ENCODE data around the gene ZC3H15. TPM values are rescaled to one million over a fixed set of nuclear protein-coding genes. Genes with fewer than 3 reads are reported as not detected.

ZC3H15 gene
- polyA plus RNA-seq, 1 donor (not counting 4 experiments of a cell fraction or from before 2014, with no cell fraction given) = 116 TPM

DNA sequence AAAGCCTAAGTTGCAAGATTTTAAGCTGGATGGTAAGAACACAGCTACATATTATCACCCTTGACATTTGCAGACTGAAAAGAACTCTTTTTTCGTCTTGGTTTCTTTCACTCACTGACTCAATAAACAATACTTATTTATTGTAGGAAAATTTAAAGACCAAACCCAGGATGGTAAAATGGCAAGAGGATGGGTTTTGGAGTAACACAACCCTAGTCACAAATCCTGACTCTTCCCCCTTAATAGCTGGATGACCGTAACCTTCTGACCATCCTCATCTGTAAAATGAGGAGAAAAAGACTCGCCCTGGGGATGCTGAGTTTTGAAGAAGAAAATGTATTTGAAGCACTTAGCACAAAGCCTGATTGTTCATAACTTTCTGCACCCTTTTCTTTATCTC is 48.3 kb downstream of the ZC3H15 start:
- H3K36me3 ChIP-seq (ENCODE audit: control insufficient read depth in 2 of 2, extremely low read depth in 1 of 2, insufficient read depth in 2 of 2, low read length in 2 of 2) = no peaks in the 10 kb centered on the region
- dilution Hi-C loops (cut with MboI; ENCODE audit: extremely low pct_ligation_motif_present, low sequenced_read_pairs) = no loop called here
- H3K27me3 ChIP-seq (ENCODE audit: control insufficient read depth, extremely low read depth, insufficient read depth, low read length) = no peaks in the 10 kb centered on the region
- H3K4me3 ChIP-seq (ENCODE audit: control insufficient read depth in 2 of 3, extremely low read depth in 1 of 3, insufficient read depth in 2 of 3, low read depth in 1 of 3, low read length in 3 of 3) = no peak overlapping the region
- H3K4me2 ChIP-seq (ENCODE audit: control insufficient read depth, extremely low read depth, insufficient read depth, low read depth, low read length) = no peak overlapping the region
- H3K4me1 ChIP-seq (ENCODE audit: control insufficient read depth, extremely low read depth, insufficient read depth, low read length) = no peaks in the 10 kb centered on the region
- no peaks in the 10 kb centered on the region for H3K9me1 ChIP-seq (ENCODE audit: control insufficient read depth, extremely low read depth, insufficient read depth, low read length)
- no peak overlapping the region for H2AFZ ChIP-seq (ENCODE audit: control insufficient read depth, low read length)
- DNase-seq (ENCODE audit: low read depth, low spot score) = no peak
- no peak for FAIRE-seq
- no peak overlapping the region for H3K27ac ChIP-seq (ENCODE audit: control insufficient read depth, insufficient read depth, low read length)
- H3K79me2 ChIP-seq (ENCODE audit: control insufficient read depth, insufficient read depth, low read length) = no peaks in the 10 kb centered on the region
- no peak overlapping the region for H3K9ac ChIP-seq (ENCODE audit: control insufficient read depth, extremely low read depth, insufficient read depth, low read length)
- no peaks in the 10 kb centered on the region for H3K9me3 ChIP-seq (ENCODE audit: control insufficient read depth, low read depth, low read length)
- H4K20me1 ChIP-seq (ENCODE audit: control insufficient read depth, extremely low read depth, insufficient read depth, low read length) = no peaks in the 10 kb centered on the region
- TF ChIP-seq, protein P1, sequence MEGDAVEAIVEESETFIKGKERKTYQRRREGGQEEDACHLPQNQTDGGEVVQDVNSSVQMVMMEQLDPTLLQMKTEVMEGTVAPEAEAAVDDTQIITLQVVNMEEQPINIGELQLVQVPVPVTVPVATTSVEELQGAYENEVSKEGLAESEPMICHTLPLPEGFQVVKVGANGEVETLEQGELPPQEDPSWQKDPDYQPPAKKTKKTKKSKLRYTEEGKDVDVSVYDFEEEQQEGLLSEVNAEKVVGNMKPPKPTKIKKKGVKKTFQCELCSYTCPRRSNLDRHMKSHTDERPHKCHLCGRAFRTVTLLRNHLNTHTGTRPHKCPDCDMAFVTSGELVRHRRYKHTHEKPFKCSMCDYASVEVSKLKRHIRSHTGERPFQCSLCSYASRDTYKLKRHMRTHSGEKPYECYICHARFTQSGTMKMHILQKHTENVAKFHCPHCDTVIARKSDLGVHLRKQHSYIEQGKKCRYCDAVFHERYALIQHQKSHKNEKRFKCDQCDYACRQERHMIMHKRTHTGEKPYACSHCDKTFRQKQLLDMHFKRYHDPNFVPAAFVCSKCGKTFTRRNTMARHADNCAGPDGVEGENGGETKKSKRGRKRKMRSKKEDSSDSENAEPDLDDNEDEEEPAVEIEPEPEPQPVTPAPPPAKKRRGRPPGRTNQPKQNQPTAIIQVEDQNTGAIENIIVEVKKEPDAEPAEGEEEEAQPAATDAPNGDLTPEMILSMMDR (optimal IDR thresholded peaks at IDR 0.05 in 1 of 3, IDR thresholded peaks at IDR 0.05 in 1 of 3, conservative IDR thresholded peaks at IDR 0.05 in 1 of 3; ENCODE audit: extremely low read depth in 1 of 3, insufficient read depth in 2 of 3, low read length in 3 of 3) = no peak
- no peak for TF ChIP-seq EZH2 (IDR thresholded peaks at IDR 0.05; ENCODE audit: low read length)

DNA sequence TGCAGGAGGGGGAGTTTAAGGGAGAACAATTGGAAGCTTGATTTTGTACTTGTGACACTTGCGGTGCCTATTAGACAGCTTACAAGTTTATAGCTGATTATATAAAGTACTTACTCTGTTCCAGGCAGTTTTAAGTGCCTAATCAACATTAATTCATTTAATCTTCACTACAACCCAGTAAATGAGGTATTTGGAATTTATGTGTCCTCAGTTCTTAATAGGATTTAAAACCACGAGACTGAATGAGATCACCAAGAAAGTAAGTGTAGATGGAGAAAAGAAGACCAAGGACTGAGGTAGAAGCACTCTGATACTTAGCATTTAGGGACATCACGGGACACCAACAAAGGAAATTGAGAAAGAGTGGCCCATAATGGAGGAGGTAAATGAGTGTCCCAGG is 49.8 kb downstream of the ZC3H15 start:
- dilution Hi-C loops (cut with MboI; ENCODE audit: extremely low pct_ligation_motif_present, low sequenced_read_pairs) = no loop called here
- Histone ChIP-seq H3K9me1 (ENCODE audit: control insufficient read depth, extremely low read depth, insufficient read depth, low read length) (no peaks in the 10 kb centered on the region), H3K36me3 (ENCODE audit: control insufficient read depth in 2 of 2, extremely low read depth in 1 of 2, insufficient read depth in 2 of 2, low read length in 2 of 2) (no peaks in the 10 kb centered on the region), H3K27me3 (ENCODE audit: control insufficient read depth, extremely low read depth, insufficient read depth, low read length) (no peaks in the 10 kb centered on the region), H3K4me1 (ENCODE audit: control insufficient read depth, extremely low read depth, insufficient read depth, low read length) (no peaks in the 10 kb centered on the region), H3K9me3 (ENCODE audit: control insufficient read depth, low read depth, low read length) (no peaks in the 10 kb centered on the region), H3K4me3 (ENCODE audit: control insufficient read depth in 2 of 3, extremely low read depth in 1 of 3, insufficient read depth in 2 of 3, low read depth in 1 of 3, low read length in 3 of 3) (no peak overlapping the region), H4K20me1 (ENCODE audit: control insufficient read depth, extremely low read depth, insufficient read depth, low read length) (no peaks in the 10 kb centered on the region), H3K27ac (ENCODE audit: control insufficient read depth, insufficient read depth, low read length) (no peak overlapping the region), H2AFZ (ENCODE audit: control insufficient read depth, low read length) (no peak overlapping the region), H3K79me2 (ENCODE audit: control insufficient read depth, insufficient read depth, low read length) (no peaks in the 10 kb centered on the region), H3K4me2 (ENCODE audit: control insufficient read depth, extremely low read depth, insufficient read depth, low read depth, low read length) (no peak overlapping the region), H3K9ac (ENCODE audit: control insufficient read depth, extremely low read depth, insufficient read depth, low read length) (no peak overlapping the region)
- no peak for FAIRE-seq
- no peak for DNase-seq (ENCODE audit: low read depth, low spot score)
- TF ChIP-seq, protein P1 (optimal IDR thresholded peaks at IDR 0.05 in 1 of 3, IDR thresholded peaks at IDR 0.05 in 1 of 3, conservative IDR thresholded peaks at IDR 0.05 in 1 of 3; ENCODE audit: extremely low read depth in 1 of 3, insufficient read depth in 2 of 3, low read length in 3 of 3) = no peak
- TF ChIP-seq EZH2 (IDR thresholded peaks at IDR 0.05; ENCODE audit: low read length) = no peak

Measured in keratinocyte (primary cell).